Hematopoietic multipotent progenitor cell treated with erythropoietin and hydrocortisone succinate and interleukin-3 and kit ligand, for 4 days (in vitro differentiated cells): ENCODE results near the gene PRR36.

Experiments
- DNase-seq: peaks from one replicate; pipeline ENCODE4 v3.0.0-alpha.2; 2015

Gene PRR36

DNA sequence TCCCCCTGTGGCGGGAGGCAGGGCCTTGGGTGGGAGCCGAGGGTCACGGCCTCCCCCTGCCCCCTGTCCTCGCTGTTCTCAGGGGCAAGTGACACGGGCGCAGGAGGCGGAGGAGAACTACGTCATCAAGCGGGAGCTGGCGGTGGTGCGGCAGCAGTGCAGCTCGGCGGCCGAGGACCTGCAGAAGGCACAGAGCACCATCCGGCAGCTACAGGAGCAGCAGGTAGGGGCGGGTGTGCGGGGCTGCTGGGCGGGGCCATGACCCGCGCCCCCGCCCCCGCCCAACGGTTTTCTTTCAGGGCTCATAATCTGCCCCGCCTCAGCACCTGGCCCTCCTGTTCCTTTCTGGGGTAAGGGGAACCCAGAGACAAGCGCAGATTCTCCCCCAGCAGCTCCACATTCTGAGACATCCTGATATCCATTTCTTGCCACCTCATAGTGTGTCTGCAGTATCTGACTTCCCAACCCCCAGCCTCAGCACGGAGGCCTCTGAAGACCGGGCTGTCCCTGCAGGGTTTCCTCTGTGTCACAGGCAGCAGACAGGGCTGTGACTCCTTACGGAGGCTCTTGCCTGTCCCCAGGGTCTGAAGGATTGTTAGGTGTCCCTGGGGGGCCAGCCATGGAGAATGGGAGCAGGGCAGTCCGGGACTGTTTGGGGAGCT is 15.9 kb downstream of the PRR36 start:
- DNase-seq, result peak; percentile 34

DNA sequence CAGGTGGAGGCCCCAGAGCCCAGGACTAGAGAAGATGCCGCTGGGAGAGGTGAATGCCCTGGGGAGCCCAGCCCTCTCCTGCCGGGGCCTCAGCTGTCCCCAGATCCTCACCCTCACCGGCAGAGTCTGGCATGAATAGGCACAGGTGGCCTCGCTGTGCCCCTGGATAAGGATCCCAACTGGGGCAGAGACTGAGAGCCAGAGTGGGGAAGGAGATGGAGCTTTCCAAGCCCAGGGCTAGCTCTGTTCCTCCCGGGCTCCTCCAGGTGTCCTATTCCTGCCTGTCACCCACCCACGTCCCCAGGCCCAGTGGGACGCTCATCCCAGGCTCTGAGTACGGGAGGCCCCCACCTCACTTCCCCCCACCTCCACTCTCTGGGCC is 16.5 kb downstream of the PRR36 start:
- DNase-seq, result no peak

DNA sequence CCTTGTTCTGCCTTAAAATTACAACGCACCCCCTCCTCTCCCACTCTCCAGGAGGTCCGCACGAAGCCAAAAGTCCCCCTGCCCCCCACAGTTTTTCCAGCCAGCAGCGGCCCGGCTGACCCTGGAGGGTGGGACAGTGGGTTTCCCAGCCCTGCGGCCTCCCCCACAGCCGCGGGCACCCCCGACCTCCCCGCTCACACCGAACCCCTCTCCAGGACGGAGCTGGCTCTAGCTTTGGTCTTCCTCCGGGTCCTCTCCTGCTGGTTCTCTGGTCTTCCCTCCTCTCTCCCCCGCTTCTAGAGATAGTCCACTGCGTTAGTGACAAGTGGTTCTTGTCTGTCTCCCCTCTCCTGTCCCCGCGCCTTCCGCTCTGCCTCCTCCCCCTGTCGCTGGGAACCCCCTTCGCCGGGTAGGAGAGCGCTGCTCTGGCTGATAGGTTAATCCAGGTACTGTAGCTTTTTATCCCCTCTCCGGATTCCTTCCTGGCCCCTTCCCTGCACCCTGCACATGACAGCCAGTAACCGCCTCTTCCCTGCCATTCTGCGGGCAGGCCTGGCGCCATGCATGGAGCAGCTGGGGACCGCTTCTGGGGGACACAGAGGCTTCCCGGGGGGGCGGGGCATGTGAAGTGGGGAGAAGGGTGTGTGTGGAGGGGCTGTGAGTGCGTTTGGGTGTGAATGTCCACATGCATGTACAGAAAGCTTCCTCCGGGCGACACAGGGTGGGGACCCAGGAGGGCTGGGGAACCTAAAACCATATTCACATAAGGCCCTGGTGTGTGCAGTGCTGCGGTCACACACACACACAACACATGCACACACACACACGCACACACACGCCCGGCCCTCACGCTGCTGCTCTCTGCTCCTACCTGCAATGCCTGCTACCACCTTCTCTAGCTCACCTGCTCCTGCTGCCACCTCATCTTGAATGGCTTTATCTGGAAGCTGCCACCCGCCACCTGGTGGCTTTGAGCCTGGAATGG is 17.2 kb downstream of the PRR36 start:
- no peak for DNase-seq

DNA sequence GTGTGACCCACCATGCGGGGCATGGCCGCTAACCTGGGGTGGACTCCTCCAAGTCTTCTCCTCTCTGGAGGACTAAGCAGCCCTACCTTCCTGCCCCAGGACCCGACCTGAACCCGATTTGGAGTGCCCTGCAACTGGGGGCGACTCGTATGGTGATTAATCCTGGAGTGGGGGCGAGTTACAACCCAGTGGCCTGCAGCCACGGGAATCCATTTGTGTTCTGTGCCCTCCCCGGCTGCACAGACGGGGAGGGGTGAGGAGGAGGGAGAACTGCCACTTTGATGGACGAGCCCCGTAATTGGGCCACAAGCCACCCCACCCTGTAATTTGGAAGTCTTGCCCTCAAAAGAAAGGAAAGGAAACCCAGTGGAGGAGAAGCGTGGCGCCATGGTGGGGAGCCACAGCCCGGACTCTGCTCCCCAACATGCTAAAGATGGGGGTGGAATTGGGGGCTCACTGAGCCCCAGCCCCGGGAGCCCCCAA is 18.0 kb downstream of the PRR36 start:
- no peak for DNase-seq

DNA sequence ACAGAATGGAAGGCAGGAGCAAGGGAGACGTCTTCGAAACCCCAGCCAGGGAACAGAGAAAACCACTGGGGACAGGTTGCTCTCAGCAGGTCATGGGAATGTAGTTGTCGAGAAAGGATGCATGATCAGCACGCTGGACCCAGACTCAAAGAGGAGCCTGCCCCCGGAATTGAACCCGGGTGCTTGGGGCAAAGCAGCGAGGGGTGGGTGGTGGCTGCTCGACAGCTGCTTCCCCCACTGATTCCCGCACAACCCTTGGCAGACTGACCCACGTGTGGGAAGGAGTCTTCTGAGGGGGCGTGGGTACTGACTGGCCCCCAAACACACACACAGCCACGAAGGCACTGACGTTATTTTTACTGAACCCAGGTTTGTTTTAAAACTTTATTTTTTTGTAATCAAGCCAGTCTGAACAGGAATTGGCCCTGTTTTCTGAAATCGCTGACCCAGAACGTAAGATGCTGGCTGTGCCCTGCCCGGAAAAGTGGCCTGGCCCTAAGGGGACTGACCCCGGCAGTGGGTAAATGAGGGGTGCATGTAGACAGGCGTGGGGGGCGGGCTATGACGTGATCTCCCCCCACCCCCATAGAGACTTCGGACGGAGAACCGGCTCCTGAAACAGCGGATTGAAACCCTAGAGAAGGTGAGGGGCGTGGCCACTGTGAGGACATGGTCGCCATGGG is 18.6 kb downstream of the PRR36 start:
- no peak for DNase-seq

DNA sequence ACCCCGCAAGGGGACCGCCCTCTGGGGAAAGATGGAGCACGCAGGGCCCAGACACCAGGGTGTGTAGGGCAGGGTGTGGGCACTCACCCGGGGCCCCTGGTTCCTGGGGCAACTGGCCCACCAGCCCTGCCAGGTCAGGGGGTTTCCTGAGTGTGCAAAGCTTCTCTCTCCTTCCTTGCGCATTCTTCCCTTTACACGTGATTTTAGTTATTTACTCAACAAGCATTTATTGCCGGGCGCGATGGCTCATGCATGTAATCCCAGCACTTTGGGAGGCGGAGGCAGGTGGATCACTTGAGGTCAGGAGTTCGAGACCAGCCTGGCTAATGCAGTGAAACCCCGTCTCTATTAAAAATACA is 20.4 kb downstream of the PRR36 start:
- no peak for DNase-seq

DNA sequence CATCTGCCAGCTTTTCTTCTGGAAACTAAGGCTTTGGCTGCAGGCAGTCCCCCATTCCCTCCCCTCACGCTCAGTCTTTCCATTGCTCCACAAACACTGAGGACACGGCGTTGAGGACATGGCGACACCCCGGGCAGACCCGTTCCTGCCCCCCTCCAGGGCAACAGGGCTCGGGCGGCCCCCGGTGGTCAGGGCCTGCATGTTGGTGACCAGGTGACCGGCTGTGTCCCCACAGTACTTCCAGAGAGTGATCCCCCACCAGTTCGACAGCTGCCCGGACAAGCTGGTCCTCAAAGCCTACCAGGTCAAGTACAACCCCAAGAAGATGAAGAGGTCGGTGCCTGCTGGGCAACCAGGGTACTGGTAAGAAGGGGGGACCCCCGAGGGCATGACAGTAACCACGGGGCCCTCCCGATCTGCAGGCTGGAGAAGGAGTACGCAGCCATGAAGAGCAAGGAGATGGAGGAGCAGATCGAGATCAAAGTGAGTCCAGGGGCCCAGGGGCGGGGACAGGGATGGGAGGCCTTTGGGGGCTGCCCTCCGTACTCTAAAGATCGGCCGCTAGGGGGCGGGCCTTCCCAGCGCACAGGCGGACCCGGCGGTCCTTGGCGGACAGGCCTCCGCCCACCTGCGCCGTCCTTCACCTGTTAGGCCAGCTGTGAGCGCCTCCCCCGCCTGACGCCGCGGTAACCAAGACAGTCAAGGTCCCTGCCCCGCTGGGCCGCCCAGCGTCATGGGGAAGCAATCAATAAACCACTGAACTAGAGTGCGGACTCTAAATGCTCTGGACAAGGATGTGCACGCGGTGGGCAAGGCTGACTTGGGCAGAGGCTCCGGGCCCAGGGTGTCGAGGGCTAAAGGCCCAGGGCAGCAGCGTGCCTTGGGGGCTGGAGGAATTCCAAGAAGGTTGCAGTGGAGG is 21.1 kb downstream of the PRR36 start:
- peak; percentile 80 for DNase-seq

DNA sequence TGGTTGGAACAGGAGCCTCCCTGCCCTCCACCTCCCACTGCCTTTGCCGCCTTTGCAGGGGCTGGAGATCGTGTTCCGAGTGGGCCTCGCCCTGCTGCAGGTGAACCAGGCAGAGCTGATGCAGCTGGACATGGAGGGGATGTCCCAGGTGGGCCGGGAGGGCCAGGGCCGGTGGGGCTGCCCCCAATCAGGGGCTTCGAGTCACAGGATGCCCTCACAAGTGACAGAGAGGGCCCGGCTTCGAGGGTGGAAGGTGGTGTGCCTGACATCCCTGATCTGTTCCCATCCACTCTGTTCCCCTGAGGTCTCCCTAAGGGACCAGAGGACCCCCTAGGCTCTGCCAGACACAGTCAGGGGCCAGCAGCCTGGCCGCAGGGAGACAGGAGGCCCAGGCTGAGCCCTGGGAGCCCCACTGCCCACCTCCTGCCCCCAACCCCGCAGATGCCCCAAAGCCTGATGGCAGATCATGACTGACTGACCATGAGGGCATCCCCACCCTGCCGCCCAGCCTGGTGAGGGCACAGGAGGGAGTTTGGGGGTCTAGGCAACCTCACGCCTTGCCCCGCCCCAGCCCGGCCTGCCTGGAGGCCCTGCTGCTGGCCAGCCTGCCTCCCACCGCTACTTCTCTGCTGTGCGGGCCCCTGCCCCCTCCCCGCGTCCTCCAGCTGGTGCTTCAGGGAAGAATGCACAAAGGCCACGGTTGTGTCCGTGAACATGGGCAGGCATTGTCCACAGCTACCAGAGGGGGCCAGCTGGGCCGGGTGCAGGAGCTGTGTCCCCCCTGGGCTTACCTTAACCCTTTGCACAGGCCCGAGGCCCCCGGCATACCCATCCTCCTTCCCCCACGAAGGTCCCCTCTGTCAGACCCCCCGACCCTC is 22.3 kb downstream of the PRR36 start:
- no peak for DNase-seq

DNA sequence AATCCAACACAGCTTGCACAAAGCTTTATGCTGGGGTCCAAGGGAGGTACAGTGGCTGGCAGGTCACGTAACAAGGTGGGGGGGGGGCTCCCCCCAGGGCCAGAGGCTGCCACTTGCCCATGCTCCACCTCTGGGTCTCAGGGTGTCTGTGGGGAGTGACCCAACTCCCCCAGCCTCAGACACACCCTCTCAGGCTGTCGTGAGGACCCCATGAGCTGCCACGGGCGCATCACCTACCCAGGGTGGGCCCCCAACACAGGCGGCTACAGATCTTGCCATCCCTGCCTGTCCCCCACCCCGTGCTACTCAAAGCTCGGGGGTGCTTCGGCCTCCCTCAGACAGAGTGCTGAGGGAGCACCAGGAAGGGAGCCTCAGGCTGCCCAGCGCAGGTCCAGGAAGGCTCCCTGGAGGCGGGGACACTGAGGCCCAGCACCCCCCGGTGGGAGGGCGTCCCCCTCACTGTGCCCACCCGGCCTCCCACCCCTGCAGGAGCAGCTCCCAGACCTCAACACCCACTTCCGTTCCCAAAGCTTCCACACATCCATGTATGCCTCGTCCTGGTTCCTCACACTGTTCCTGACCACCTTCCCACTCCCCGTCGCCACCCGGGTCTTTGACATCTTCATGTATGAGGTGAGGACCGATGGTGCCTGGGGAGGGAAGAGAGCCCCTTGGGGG is 23.1 kb downstream of the PRR36 start:
- DNase-seq, result no peak

DNA sequence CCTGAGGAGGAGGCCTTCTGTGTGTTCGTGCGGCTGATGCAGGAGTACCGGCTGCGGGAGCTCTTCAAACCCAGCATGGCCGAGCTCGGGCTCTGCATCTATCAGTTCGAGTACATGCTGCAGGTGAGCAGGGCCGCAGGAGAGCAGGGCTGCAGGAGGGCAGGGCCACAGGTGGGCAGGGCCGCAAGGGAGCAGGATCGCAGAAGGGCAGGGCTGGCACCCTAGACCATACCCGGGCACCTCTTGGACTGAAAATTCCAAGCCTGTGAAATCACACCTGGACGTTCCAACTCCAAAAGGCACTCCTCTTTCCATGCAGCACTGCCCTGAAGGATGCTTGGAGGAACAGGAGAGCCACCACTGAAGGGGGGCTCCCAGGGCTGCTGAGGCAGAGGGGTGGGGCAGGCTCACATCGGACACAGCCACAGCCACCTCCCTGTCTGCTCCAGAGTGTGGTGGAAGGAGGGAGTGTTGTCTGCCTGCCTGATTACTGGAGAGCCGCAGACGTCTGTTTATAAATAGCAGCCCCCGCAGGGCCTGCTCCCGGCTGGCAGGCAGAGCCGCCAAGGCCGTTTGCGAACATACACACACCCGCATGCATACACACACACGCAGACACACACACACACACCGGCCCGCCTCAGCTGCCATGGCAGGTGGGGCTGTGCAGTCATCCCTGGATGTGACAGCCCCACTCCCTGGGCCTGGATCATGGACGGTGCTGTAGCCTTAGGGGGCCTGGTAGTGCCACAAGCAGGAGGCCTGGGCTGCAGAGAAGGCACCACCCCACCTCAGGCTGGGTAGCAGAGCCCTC is 24.0 kb downstream of the PRR36 start:
- DNase-seq, result no peak

DNA sequence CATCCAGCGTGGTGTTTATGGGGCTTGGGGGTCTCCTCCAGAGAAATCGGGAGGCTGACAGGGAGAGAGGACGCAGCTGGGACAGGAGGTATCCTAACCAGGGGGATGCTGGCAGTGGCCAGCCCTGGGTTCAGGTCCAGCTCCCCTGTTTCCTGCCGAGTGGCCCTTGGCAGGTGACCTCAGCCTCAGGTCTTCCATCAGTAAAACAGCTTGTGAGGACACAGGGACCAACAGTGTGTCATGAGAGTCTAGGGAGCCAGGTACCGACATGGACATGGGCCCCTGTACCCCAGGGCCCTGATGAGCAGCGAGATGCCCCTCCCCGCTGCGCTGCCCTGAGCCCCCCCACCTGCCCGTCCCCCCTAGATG is 24.6 kb downstream of the PRR36 start:
- DNase-seq, result no peak

DNA sequence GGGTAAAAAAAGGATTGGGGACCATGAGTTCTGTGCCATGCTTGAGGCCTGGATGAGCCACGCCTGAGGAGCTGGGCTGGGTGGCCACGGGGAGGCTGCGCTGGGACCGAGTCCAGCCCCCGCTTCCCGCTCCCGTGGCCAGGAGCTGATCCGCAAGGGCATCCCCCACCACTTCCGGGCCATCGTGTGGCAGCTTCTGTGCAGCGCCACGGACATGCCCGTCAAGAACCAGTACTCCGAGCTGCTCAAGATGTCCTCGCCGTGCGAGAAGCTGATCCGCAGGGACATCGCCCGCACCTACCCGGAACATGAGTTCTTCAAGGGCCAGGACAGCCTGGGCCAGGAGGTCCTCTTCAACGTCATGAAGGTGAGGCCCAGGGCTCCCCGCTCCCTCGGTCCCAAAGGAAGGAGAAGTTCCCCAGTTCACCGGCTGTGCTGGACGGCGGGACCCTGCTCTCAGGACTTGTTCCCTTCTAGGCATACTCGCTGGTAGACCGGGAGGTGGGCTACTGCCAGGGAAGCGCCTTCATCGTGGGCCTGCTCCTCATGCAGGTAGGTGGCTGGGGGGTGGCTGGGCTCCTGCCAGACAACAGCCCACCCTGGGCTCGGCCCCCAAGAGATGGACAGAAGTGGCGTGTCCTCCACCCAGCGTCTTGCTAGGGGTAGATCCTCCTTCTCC is 25.3 kb downstream of the PRR36 start:
- no peak for DNase-seq

DNA sequence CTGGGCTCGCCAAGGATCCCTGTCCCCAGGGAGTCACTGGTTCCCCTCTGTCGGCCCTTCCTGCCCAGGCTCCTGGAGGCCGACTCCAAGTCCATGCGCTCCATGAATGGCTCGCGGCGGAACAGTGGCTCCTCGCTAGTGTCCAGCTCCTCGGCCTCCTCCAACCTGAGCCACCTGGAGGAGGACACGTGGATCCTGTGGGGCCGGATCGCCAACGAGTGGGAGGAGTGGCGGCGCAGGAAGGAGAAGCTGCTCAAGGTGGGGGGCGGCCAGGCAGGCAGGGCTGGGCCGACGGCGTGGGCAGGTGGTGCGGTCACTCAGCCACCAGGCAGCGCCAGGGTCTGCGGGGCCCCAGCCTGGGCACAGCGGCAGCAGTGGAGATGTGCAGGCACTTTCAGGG is 26.5 kb downstream of the PRR36 start:
- no peak for DNase-seq

DNA sequence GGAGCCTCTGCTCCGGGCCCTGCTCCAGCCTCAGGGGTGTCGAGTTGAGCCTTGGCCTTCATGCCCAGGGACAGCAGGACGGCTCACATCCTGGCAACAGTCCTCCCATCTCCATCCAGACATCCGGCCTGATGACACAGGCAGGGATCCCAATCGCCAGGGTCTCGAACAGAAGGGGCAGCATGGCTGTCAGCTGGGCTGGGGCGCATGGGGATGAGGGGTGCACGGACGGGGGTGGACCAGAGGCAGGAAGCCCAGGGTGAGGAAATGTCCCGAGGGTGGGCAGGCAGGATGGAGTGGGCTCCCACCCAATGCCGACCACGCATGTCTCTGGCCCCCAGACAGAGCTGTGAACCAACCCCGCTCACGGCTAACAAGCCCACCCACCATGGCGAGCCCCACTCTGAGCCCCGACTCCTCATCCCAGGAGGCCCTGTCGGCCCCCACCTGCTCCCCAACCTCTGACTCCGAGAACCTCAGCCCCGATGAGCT is 28.0 kb downstream of the PRR36 start:
- no peak for DNase-seq

DNA sequence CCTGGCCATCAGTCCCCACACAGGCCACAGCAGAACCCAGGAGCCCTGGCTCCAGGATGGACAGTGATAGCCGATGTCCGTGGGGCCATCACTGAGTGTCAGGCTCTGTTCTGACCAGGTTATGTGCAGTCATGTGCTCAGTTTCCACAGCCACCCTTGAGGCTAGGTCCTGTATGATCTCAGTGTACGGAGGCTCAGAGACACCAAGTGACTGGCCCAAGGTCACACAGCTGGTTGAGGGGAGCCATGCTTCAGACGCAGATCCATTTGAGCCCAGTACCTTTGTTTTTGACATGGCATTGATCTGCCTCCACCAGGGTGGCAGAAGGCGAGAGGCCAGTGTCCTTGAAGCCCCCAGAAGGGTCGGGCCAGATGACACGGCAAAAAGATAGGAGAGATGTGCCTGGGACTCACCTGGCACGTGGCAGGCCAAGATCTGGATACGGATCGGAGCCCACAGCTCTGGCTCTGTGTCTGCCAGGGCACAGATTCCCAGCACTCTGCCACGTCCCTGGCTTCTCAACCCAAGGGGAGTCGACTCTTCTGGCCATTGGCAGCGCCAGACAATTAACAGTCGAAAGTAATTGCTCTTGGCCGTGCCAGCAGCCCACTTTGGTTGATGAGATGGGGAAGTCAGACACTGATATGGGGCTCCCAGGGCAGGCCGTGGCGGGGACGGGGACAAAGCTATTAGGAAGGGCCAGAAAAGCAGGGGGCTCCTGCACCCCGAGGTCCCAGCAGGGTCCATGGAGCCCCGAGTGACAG is 28.6 kb downstream of the PRR36 start:
- DNase-seq, result no peak

DNA sequence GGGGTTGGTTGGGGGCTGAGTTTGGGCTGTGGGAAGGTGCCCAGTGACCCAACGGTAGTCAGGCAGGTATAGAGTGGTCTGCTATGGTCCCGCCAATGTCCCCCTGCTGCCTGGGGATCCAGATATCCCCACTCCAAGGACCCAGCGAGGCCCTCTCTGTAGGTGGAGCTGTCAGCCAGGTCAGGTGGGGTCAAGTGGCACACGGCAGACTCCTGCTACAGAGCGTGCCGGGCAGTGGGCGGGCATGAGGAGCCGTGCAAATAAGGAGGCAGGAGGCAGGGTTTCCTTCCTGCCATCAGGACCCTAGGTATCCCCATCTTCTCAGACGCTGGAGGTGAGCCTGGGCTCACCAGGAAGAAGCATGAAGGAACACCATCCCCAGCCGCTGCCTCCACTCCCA is 29.2 kb downstream of the PRR36 start:
- no peak for DNase-seq

DNA sequence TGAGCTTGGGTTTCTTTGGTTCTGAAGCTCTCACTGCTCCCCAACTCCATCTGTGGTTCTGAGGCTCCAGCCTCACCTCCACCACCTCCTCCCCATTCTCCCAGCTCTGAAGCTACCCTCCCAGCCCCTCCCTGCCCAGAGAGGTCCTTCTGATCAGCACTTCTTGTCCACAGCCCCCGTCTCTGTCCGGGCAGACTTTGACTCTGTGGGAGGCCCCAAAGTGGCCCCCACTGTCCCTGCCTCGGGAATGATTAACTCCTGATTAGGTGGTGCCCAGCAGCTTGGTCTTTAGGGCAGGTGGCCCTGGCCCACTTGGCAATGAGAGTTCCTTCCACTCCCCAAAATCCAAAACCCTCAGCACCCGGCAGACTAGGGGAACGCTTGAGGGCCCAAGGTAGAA is 29.8 kb downstream of the PRR36 start:
- no peak for DNase-seq

DNA sequence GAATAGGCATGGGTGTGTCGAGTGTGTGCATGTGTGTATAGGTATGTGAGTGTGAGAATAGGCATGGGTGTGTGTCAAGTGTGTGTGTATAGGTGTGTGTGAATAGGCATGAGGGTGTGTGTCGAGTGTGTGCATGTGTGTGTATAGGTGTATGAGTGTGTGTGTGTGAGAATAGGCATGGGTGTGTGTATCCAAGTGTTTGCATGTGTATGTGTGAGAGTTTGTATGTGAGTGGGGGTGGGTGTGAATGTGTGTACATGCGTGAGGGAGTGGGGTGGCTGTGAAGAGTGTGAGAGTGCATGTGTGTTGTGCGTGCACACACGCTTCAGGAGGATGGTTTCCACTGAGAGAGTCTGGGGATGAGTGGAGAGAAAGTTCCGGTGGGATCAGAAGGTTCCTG is 30.7 kb downstream of the PRR36 start:
- DNase-seq, result no peak
